Transverse colon (tissue), 3 donors: ENCODE results near the gene PANK4.

ENCODE experiments used
- CTCF ChIP-seq, 5 experiments: fragments of 200-600 bp in 3 of 5; fragments of 450-650 bp in 2 of 5; sonication (generic) in 3 of 5; IDR thresholded peaks; 1 replicate in 2 of 5; 2 replicates in 3 of 5; pipeline ENCODE4 v1.5.1; 2016 to 2017; ENCODE audit warnings: antibody characterized with exemption in 5 of 5, inconsistent platforms in 3 of 5, mild to moderate bottlenecking in 2 of 5, moderate library complexity in 1 of 5
- EP300 ChIP-seq: sonication (generic); formaldehyde crosslinking; IDR thresholded peaks from one replicate; pipeline ENCODE4 v1.6.1; 2017; ENCODE audit warnings: antibody characterized with exemption, low read depth
- POLR2A ChIP-seq: fragments of 450-650 bp; IDR thresholded peaks from one replicate; pipeline ENCODE4 v1.6.1; 2016; ENCODE audit warnings: antibody characterized with exemption, mild to moderate bottlenecking, moderate library complexity

- TF ChIP-seq CTCF (IDR thresholded peaks at IDR 0.05) (no peak), EP300 (no peak), POLR2A (no peak)
Measured at GRCh38 chr1:2528016-2528415, 1.6 kb upstream of the PANK4 start.
